H1 (cell line): ENCODE data around the gene GSTM2. TPM values are rescaled to one million over a fixed set of nuclear protein-coding genes. Genes with fewer than 3 reads are reported as not detected.

Source experiments
- CTCF ChIA-PET: fragments of 300-600 bp; sonication (Branson Sonifier 250); formaldehyde crosslinking; loops from one replicate; lab custom pipeline; 2021; ENCODE audit not compliant: partially characterized antibody; lab: Charles Lee
- POLR2A ChIA-PET: fragments of 300-600 bp; sonication (Branson Sonifier 250); formaldehyde crosslinking; loops from one replicate; lab custom pipeline; 2021; ENCODE audit warnings: inconsistent platforms; ENCODE audit not compliant: partially characterized antibody; lab: Charles Lee
- DNase-seq, 2 experiments: peaks; one replicate each; pipeline versions ENCODE4 v3.0.0 to v3.0.0-alpha.2; 2010 to 2022; ENCODE audit warnings: low spot score in 2 of 2, low read depth in 1 of 2, mixed read lengths in 1 of 2
- FAIRE-seq: peaks from 2 replicates; lab custom pipeline; 2011; peaks lifted over from hg19 to GRCh38; lab: Jason Lieb, UNC
- H2AFZ ChIP-seq: 2 replicates; pipeline ENCODE4 v1.8.1; 2012; ENCODE audit warnings: low read length, inconsistent platforms
- H2AK5ac ChIP-seq: 2 replicates; pipeline ENCODE4 v1.6.1; 2013; ENCODE audit warnings: low read depth, low read length
- H2BK120ac ChIP-seq: replicated peaks from 2 replicates; pipeline ENCODE3; 2013; ENCODE audit warnings: low read depth, low read length, inconsistent platforms
- H2BK12ac ChIP-seq: 2 replicates; pipeline ENCODE4 v1.6.1; 2013; ENCODE audit warnings: low read depth, low read length
- H2BK15ac ChIP-seq: 2 replicates; pipeline ENCODE4 v1.6.1; 2013; ENCODE audit warnings: low read length
- H2BK20ac ChIP-seq: 2 replicates; pipeline ENCODE4 v1.6.1; 2013; ENCODE audit warnings: low read length
- H2BK5ac ChIP-seq: 2 replicates; pipeline ENCODE4 v1.6.1; 2013; ENCODE audit warnings: low read depth, low read length
- H3K14ac ChIP-seq: 2 replicates; pipeline ENCODE4 v1.6.1; 2013; ENCODE audit warnings: inconsistent platforms; ENCODE audit not compliant: insufficient read length
- H3K18ac ChIP-seq: 2 replicates; pipeline ENCODE4 v1.6.1; 2013; ENCODE audit warnings: low read length; ENCODE audit errors: extremely low read depth
- H3K23ac ChIP-seq: 2 replicates; pipeline ENCODE4 v1.6.1; 2013; ENCODE audit warnings: inconsistent platforms; ENCODE audit not compliant: insufficient read length
- H3K23me2 ChIP-seq: 2 replicates; pipeline ENCODE4 v1.6.1; 2013; ENCODE audit warnings: low read depth, low read length
- H3K27ac ChIP-seq: 2 replicates; pipeline ENCODE4 v1.6.1; 2011; ENCODE audit warnings: low read depth, low read length, inconsistent platforms
- H3K27me3 ChIP-seq, 4 experiments: replicated peaks in 1 of 4; 1 replicate in 1 of 4; 2 replicates in 3 of 4; pipeline versions ENCODE4 v1.6.1 to v1.8.1; 2011 to 2013; ENCODE audit warnings: low read length in 3 of 4, mild to moderate bottlenecking in 3 of 4, inconsistent platforms in 2 of 4, mixed read lengths in 2 of 4, moderate library complexity in 1 of 4; ENCODE audit not compliant: control insufficient read depth in 3 of 4, insufficient read depth in 3 of 4; ENCODE audit errors: extremely low read depth in 1 of 4
- H3K36me3 ChIP-seq, 4 experiments: 2 replicates each; pipeline versions ENCODE4 v1.6.1 to v1.8.1; 2011 to 2013; ENCODE audit warnings: mild to moderate bottlenecking in 4 of 4, low read length in 3 of 4, moderate library complexity in 2 of 4, control low read depth in 1 of 4, inconsistent platforms in 1 of 4; ENCODE audit not compliant: insufficient read depth in 4 of 4, control insufficient read depth in 2 of 4
- H3K4ac ChIP-seq: replicated peaks from 2 replicates; pipeline ENCODE3; 2013; ENCODE audit warnings: low read length, low read depth, mixed read lengths, inconsistent platforms; ENCODE audit not compliant: insufficient read length
- H3K4me1 ChIP-seq, 4 experiments: replicated peaks in 1 of 4; 1 replicate in 1 of 4; 2 replicates in 3 of 4; pipeline versions ENCODE4 v1.6.1 to v1.8.1; 2011 to 2013; ENCODE audit warnings: low read length in 3 of 4, inconsistent platforms in 2 of 4, mixed read lengths in 1 of 4; ENCODE audit not compliant: insufficient read depth in 4 of 4, control insufficient read depth in 3 of 4
- H3K4me2 ChIP-seq, 2 experiments: 2 replicates each; pipeline versions ENCODE4 v1.6.1 to v1.8.1; 2011 to 2013; ENCODE audit warnings: low read depth in 2 of 2, low read length in 2 of 2, control low read depth in 1 of 2, inconsistent platforms in 1 of 2, mild to moderate bottlenecking in 1 of 2; ENCODE audit not compliant: insufficient read depth in 1 of 2
- H3K4me3 ChIP-seq, 4 experiments: fragments of 200-600, 300-600 bp in 1 of 4; sonication (generic), shearing (Covaris generic), sonication (Bioruptor Twin) in 1 of 4; 2 replicates each; pipeline versions ENCODE4 v1.5.1 to v1.8.1; 2011 to 2016; ENCODE audit warnings: low read length in 4 of 4, low read depth in 3 of 4, control low read depth in 2 of 4, inconsistent platforms in 2 of 4, mild to moderate bottlenecking in 2 of 4, mixed read lengths in 1 of 4, moderate library complexity in 1 of 4; ENCODE audit not compliant: insufficient read depth in 2 of 4; ENCODE audit errors: extremely low read depth in 1 of 4
- H3K56ac ChIP-seq: replicated peaks from 2 replicates; pipeline ENCODE3; 2013; ENCODE audit warnings: low read depth, mild to moderate bottlenecking, mixed read lengths, low read length, inconsistent platforms; ENCODE audit not compliant: insufficient read length
- H3K79me1 ChIP-seq: 2 replicates; pipeline ENCODE4 v1.6.1; 2013; ENCODE audit warnings: low read depth, low read length, control low read depth
- H3K79me2 ChIP-seq, 2 experiments: 2 replicates each; pipeline versions ENCODE4 v1.6.1 to v1.8.1; 2012 to 2013; ENCODE audit warnings: low read length in 2 of 2, mild to moderate bottlenecking in 2 of 2, inconsistent platforms in 1 of 2; ENCODE audit not compliant: insufficient read depth in 2 of 2, control insufficient read depth in 1 of 2
- H3K9ac ChIP-seq, 4 experiments: replicated peaks in 1 of 4; 1 replicate in 1 of 4; 2 replicates in 3 of 4; pipeline versions ENCODE4 v1.6.1 to v1.8.1; 2011 to 2013; ENCODE audit warnings: low read depth in 3 of 4, low read length in 3 of 4, control low read depth in 2 of 4, mild to moderate bottlenecking in 2 of 4, moderate library complexity in 2 of 4, inconsistent platforms in 1 of 4; ENCODE audit errors: extremely low read depth in 1 of 4
- H3K9me3 ChIP-seq, 2 experiments: 2 replicates each; pipeline versions ENCODE4 v1.6.1 to v1.8.1; 2012 to 2013; ENCODE audit warnings: mild to moderate bottlenecking in 2 of 2, moderate library complexity in 2 of 2, control low read depth in 1 of 2, inconsistent platforms in 1 of 2, low read depth in 1 of 2, low read length in 1 of 2, mixed read lengths in 1 of 2; ENCODE audit not compliant: insufficient read depth in 2 of 2
- H4K20me1 ChIP-seq, 2 experiments: replicated peaks in 1 of 2; 2 replicates each; pipeline versions ENCODE3 to v1.8.1; 2011 to 2013; ENCODE audit warnings: inconsistent platforms in 2 of 2, low read length in 2 of 2, mild to moderate bottlenecking in 1 of 2; ENCODE audit not compliant: insufficient read depth in 2 of 2, control insufficient read depth in 1 of 2
- H4K5ac ChIP-seq: 2 replicates; pipeline ENCODE4 v1.6.1; 2013; ENCODE audit warnings: low read length, low read depth, mixed read lengths, inconsistent platforms; ENCODE audit not compliant: insufficient read length
- H4K8ac ChIP-seq: 2 replicates; pipeline ENCODE4 v1.8.0; 2013; ENCODE audit warnings: mild to moderate bottlenecking, moderate library complexity, low read length, inconsistent platforms; ENCODE audit not compliant: insufficient read depth; ENCODE audit errors: extremely low read depth
- H4K91ac ChIP-seq: replicated peaks from 2 replicates; pipeline ENCODE3; 2013; ENCODE audit warnings: low read length, mixed read lengths, inconsistent platforms; ENCODE audit not compliant: insufficient read length
- EP300 ChIP-seq, 2 experiments: IDR thresholded peaks; 1 replicate in 1 of 2; 2 replicates in 1 of 2; pipeline ENCODE4 v1.6.1; 2011 to 2012; ENCODE audit warnings: low read depth in 2 of 2, low read length in 2 of 2, mild to moderate bottlenecking in 2 of 2, borderline replicate concordance in 1 of 2, inconsistent platforms in 1 of 2, moderate library complexity in 1 of 2
- WGBS, 2 experiments: shearing (Covaris generic) in 1 of 2; methylation state at CpG; one replicate each; pipeline versions ENCODE4 v1.1.6 to v1.1.7; 2013 to 2015; ENCODE audit warnings: low lambda C conversion rate in 2 of 2, mixed read lengths in 2 of 2, inconsistent platforms in 1 of 2, low coverage in 1 of 2, missing lambda C conversion rate in 1 of 2; ENCODE audit not compliant: insufficient replicate concordance in 2 of 2, insufficient coverage in 1 of 2, insufficient read length in 1 of 2; ENCODE audit errors: extremely low coverage in 1 of 2, missing lambda C conversion rate in 1 of 2; 5-methylcytosine and 5-hydroxymethylcytosine counted together
- polyA plus RNA-seq, 7 experiments: library from polyadenylated mRNA; depleted of rRNA in 3 of 7; stranded (reverse) in 5 of 7; unstranded in 2 of 7; fragments of >200 nt in 5 of 7; fragments of 200-250 nt in 2 of 7; gene quantifications; 1 replicate in 5 of 7; 2 replicates in 1 of 7; 4 replicates in 1 of 7; pipeline versions ENCODE4 v1.2.1 to v1.2.3, GENCODE V29; 2011 to 2013; ENCODE audit warnings: missing spikeins in 2 of 7, mixed read lengths in 2 of 7
- total RNA-seq: library from RNA; stranded (reverse); fragmentation: NEBNext Ultra II Directional; extraction: Animal tissue kit (Norgen Biotek cat#: 25700); gene quantifications from 2 replicates; pipeline ENCODE4 v1.2.1, GENCODE V29; 2021

Gene GSTM2
- total and polyA plus RNA-seq, 2 of the 8 experiments (the other 6 are each of a cell fraction or from before 2014, with no cell fraction given): 9.6 to 23.1 TPM

DNA sequence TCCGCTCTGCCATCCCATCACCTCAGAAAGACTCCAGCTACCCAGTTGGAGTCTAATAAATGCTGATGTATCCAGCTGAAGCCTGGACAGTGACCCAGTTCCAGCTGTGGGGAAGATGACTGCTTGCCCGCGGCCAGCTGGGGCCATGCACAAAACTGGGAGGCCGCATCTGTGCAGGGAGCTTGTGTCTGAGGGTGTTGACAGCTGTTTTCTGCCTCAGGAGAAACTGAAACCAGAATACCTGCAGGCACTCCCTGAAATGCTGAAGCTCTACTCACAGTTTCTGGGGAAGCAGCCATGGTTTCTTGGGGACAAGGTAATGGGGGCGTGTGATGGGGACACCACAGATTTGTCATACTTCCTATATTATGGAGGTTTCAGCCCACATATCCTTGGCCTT lies 3.2 kb downstream of the GSTM2 start:
- no peak for TF ChIP-seq EP300 (IDR thresholded peaks at IDR 0.05; ENCODE audit: borderline replicate concordance in 1 of 2, low read depth in 2 of 2, low read length in 2 of 2)
- DNase-seq (no peak), FAIRE-seq (no peak)
- Histone ChIP-seq H3K4me3 (no peak overlapping the region), H4K8ac (no peak overlapping the region), H3K18ac (no peak overlapping the region), H3K36me3 (no peaks in the 10 kb centered on the region), H3K56ac (no peak overlapping the region), H4K5ac (no peak overlapping the region), H3K23me2 (peaks cover 4% of the 10 kb centered on the region; the same call in 1 of the 2 replicates), H3K4me2 (no peak overlapping the region), H3K9me3 (no peaks in the 10 kb centered on the region), H2BK15ac (no peak overlapping the region), H2AFZ (no peak overlapping the region), H3K79me1 (no peaks in the 10 kb centered on the region), H2BK5ac (no peak overlapping the region), H4K20me1 (no peaks in the 10 kb centered on the region), H3K23ac (no peak overlapping the region), H3K27ac (no peak overlapping the region), H2AK5ac (no peak overlapping the region), H2BK20ac (no peak overlapping the region), H3K4ac (no peak overlapping the region), H3K27me3 (no peaks in the 10 kb centered on the region), H3K79me2 (no peaks in the 10 kb centered on the region), H3K9ac (no peak overlapping the region), H2BK12ac (no peak overlapping the region), H3K4me1 (peaks cover 0 to 6% (median 5%) of the 10 kb centered on the region in 4 experiments; a peak in 5 of 7 replicates), H4K91ac (no peak overlapping the region), H3K14ac (no peak overlapping the region), H2BK120ac (no peak overlapping the region)
- ChIA-PET CTCF (interaction anchor here (1.0 to 2.7 kb wide), 7 partner anchors 9 to 313 kb away, joined by 3 to 13 read pairs (median 4); partner anchors contain the start of gene AHCYL1), POLR2A (interaction anchor here (1.0 kb wide), 1 partner anchor 370 kb away, joined by 4 read pairs; no protein-coding TSS in a partner anchor)
- WGBS, 2 experiments: 86% methylated on average over 5 of the region's 5 CpGs; no CpG with 5 or more reads in 1 of the 2 experiments
